KMS-11 (cell line): ENCODE results near the gene FLRT2.

Experiments used
- H2AFZ ChIP-seq: fragments of 200-600 bp; sonication (generic); 2 replicates; pipeline ENCODE4 v1.6.1; 2016; ENCODE audit warnings: antibody characterized with exemption, mixed run types, low read depth
- H3K27ac ChIP-seq: fragments of 200-600 bp; sonication (generic); 2 replicates; pipeline ENCODE4 v1.6.1; 2016; ENCODE audit warnings: mild to moderate bottlenecking, mixed run types
- H3K27me3 ChIP-seq: fragments of 200-600 bp; sonication (generic); 2 replicates; pipeline ENCODE4 v1.6.1; 2017; ENCODE audit warnings: mild to moderate bottlenecking, low read depth, mixed run types, moderate library complexity; ENCODE audit not compliant: insufficient read depth
- H3K36me3 ChIP-seq: fragments of 200-600 bp; sonication (generic); 2 replicates; pipeline ENCODE4 v1.6.1; 2017; ENCODE audit warnings: mild to moderate bottlenecking, mixed run types; ENCODE audit not compliant: insufficient read depth
- H3K4me1 ChIP-seq: fragments of 200-600 bp; sonication (generic); 2 replicates; pipeline ENCODE4 v1.6.1; 2016; ENCODE audit warnings: mild to moderate bottlenecking, low read depth, mixed run types; ENCODE audit not compliant: poor library complexity, severe bottlenecking
- H3K4me2 ChIP-seq: fragments of 200-600 bp; sonication (generic); 2 replicates; pipeline ENCODE4 v1.7.0; 2016; ENCODE audit warnings: mild to moderate bottlenecking, mixed run types
- H3K4me3 ChIP-seq: fragments of 200-600 bp; sonication (generic); IDR thresholded peaks from 2 replicates; pipeline ENCODE4 v1.6.1; 2017; ENCODE audit warnings: low read depth, low read length, mixed read lengths; ENCODE audit not compliant: insufficient read depth
- H3K79me2 ChIP-seq: fragments of 200-600 bp; sonication (generic); 2 replicates; pipeline ENCODE4 v1.6.1; 2016; ENCODE audit warnings: low read depth, mixed run types; ENCODE audit not compliant: insufficient read depth
- H3K9ac ChIP-seq: fragments of 200-600 bp; sonication (generic); 2 replicates; pipeline ENCODE4 v1.6.1; 2016; ENCODE audit warnings: mild to moderate bottlenecking, mixed run types
- H4K20me1 ChIP-seq: fragments of 200-600 bp; sonication (generic); 2 replicates; pipeline ENCODE4 v1.6.1; 2016; ENCODE audit warnings: mild to moderate bottlenecking, mixed run types; ENCODE audit not compliant: insufficient read depth
- CTCF ChIP-seq: fragments of 200-600 bp; sonication (generic); conservative IDR thresholded peaks from 2 replicates; pipeline ENCODE4 v1.6.1; 2017; ENCODE audit warnings: low read depth, mild to moderate bottlenecking, antibody characterized with exemption, low read length, moderate library complexity, mixed read lengths

Gene FLRT2

GRCh38 chr14:85579942-85580341 lies 50.0 kb downstream of the FLRT2 start:
- H3K27ac ChIP-seq, result no peak overlapping the region
- TF ChIP-seq CTCF, result no peak
- no peak overlapping the region for H3K9ac ChIP-seq

GRCh38 chr14:85580536-85581140 lies 50.7 kb downstream of the FLRT2 start:
- no peaks in the 10 kb centered on the region for H3K36me3 ChIP-seq
- H4K20me1 ChIP-seq, result no peaks in the 10 kb centered on the region
- H3K4me3 ChIP-seq, result no peak overlapping the region
- H3K9ac ChIP-seq, result no peak overlapping the region
- H3K27ac ChIP-seq, result no peak overlapping the region
- no peak for TF ChIP-seq CTCF
- no peak overlapping the region for H2AFZ ChIP-seq
- H3K4me2 ChIP-seq, result no peak overlapping the region
- no peaks in the 10 kb centered on the region for H3K4me1 ChIP-seq
- no peaks in the 10 kb centered on the region for H3K27me3 ChIP-seq
- no peaks in the 10 kb centered on the region for H3K79me2 ChIP-seq

More at GRCh38 chr14:85579942-85580341, 50.0 kb downstream of the FLRT2 start:
- H2AFZ ChIP-seq, result no peak overlapping the region
- no peaks in the 10 kb centered on the region for H4K20me1 ChIP-seq
- H3K4me1 ChIP-seq, result no peaks in the 10 kb centered on the region
- H3K4me3 ChIP-seq, result no peak overlapping the region
- H3K36me3 ChIP-seq, result no peaks in the 10 kb centered on the region
- H3K27me3 ChIP-seq, result no peaks in the 10 kb centered on the region
- no peak overlapping the region for H3K4me2 ChIP-seq
- H3K79me2 ChIP-seq, result no peaks in the 10 kb centered on the region

GRCh38 chr14:85581691-85582090 lies 51.7 kb downstream of the FLRT2 start:
- no peak overlapping the region for H3K4me3 ChIP-seq
- H3K27me3 ChIP-seq, result no peaks in the 10 kb centered on the region
- H3K27ac ChIP-seq, result no peak overlapping the region
- H3K79me2 ChIP-seq, result no peaks in the 10 kb centered on the region
- no peaks in the 10 kb centered on the region for H3K36me3 ChIP-seq
- no peak for TF ChIP-seq CTCF
- no peak overlapping the region for H3K4me2 ChIP-seq
- no peaks in the 10 kb centered on the region for H3K4me1 ChIP-seq
- H3K9ac ChIP-seq, result no peak overlapping the region
- no peaks in the 10 kb centered on the region for H4K20me1 ChIP-seq
- H2AFZ ChIP-seq, result no peak overlapping the region

- Histone ChIP-seq H4K20me1 (no peaks in the 10 kb centered on the region), H3K27me3 (no peaks in the 10 kb centered on the region), H3K4me1 (peaks cover 5% of the 10 kb centered on the region), H3K79me2 (no peaks in the 10 kb centered on the region), H3K4me3 (no peak overlapping the region), H2AFZ (no peak overlapping the region), H3K4me2 (no peak overlapping the region), H3K9ac (no peak overlapping the region), H3K36me3 (no peaks in the 10 kb centered on the region), H3K27ac (no peak overlapping the region)
- TF ChIP-seq CTCF, result no peak
These were observed 53.4 kb downstream of the FLRT2 start for GRCh38 chr14:85583380-85583779.
